HEK293 (cell line): ENCODE results near the gene NEURL1.
A peak's percentile ranks its signal among the peaks of the same experiment; 100 is the strongest.

ENCODE experiments used
- CTCF ChIA-PET: fragments of 350-600 bp; formaldehyde crosslinking; extraction: SDS; loops from one replicate; lab custom pipeline; 2021; ENCODE audit warnings: antibody characterized with exemption; lab: Yijun Ruan, JAX
- POLR2A ChIA-PET: fragments of 300-600 bp; formaldehyde crosslinking; extraction: SDS; loops from one replicate; lab custom pipeline; 2020; ENCODE audit warnings: antibody characterized with exemption, inconsistent platforms; lab: Yijun Ruan, JAX
- H3K27ac ChIP-seq: fragments of 200-500 bp; sonication (Bioruptor generic); 2 replicates; pipeline ENCODE4 v1.5.1; 2014; ENCODE audit warnings: low read depth, low read length, control low read depth, inconsistent platforms; ENCODE audit errors: extremely low read depth
- H3K36me3 ChIP-seq, 2 experiments: fragments of 200-500 bp in 1 of 2; sonication (Bioruptor generic) in 1 of 2; 1 replicate in 1 of 2; 2 replicates in 1 of 2; pipeline ENCODE4 v1.5.1; 2014 to 2017; ENCODE audit warnings: inconsistent platforms in 2 of 2, low read length in 2 of 2; ENCODE audit not compliant: control insufficient read depth in 2 of 2, insufficient read depth in 1 of 2
- H3K4me1 ChIP-seq: fragments of 200-500 bp; sonication (Bioruptor generic); 2 replicates; pipeline ENCODE4 v1.5.1; 2014; ENCODE audit warnings: mild to moderate bottlenecking, low read length, inconsistent platforms; ENCODE audit not compliant: control insufficient read depth, insufficient read depth
- H3K4me3 ChIP-seq: 2 replicates; pipeline ENCODE4 v1.5.1; 2011; ENCODE audit warnings: low read depth, mild to moderate bottlenecking, control low read depth, low read length, moderate library complexity
- H3K9me3 ChIP-seq: fragments of 200-500 bp; sonication (Bioruptor generic); 2 replicates; pipeline ENCODE4 v1.5.1; 2014; ENCODE audit warnings: low read depth, low read length, inconsistent platforms; ENCODE audit not compliant: control insufficient read depth, insufficient read depth
- GLI2 ChIP-seq: fragments of 450-650 bp; formaldehyde crosslinking; IDR thresholded peaks from 2 replicates; pipeline ENCODE4; 2017; ENCODE audit warnings: missing biosample characterization, missing genetic modification characterization, low read depth, borderline replicate concordance
- GLIS1 ChIP-seq: fragments of 450-650 bp; formaldehyde crosslinking; IDR thresholded peaks from 2 replicates; pipeline ENCODE4 v1.5.1; 2016; ENCODE audit warnings: missing biosample characterization, missing genetic modification characterization
- GLIS2 ChIP-seq: fragments of 450-650 bp; formaldehyde crosslinking; IDR thresholded peaks from 2 replicates; pipeline ENCODE4 v1.5.1; 2016; ENCODE audit warnings: missing biosample characterization, missing genetic modification characterization
- KLF9 ChIP-seq: fragments of 450-650 bp; formaldehyde crosslinking; IDR thresholded peaks from 2 replicates; pipeline ENCODE4 v1.5.1; 2016; ENCODE audit warnings: missing biosample characterization, missing genetic modification characterization, low read depth
- OVOL3 ChIP-seq: fragments of 450-650 bp; formaldehyde crosslinking; IDR thresholded peaks from 2 replicates; pipeline ENCODE4 v1.5.1; 2016; ENCODE audit warnings: missing biosample characterization, missing genetic modification characterization
- PRDM1 ChIP-seq: fragments of 450-650 bp; formaldehyde crosslinking; IDR thresholded peaks from 2 replicates; pipeline ENCODE4; 2016; ENCODE audit warnings: missing biosample characterization, missing genetic modification characterization
- ZBTB17 ChIP-seq: fragments of 450-650 bp; formaldehyde crosslinking; IDR thresholded peaks from 2 replicates; pipeline ENCODE4 v1.5.1; 2016; ENCODE audit warnings: missing biosample characterization, missing genetic modification characterization
- ZBTB8A ChIP-seq: fragments of 450-650 bp; formaldehyde crosslinking; IDR thresholded peaks from 2 replicates; pipeline ENCODE4 v1.5.1; 2016; ENCODE audit warnings: missing biosample characterization, missing genetic modification characterization
- ZIC2 ChIP-seq: fragments of 450-650 bp; formaldehyde crosslinking; IDR thresholded peaks from 2 replicates; pipeline ENCODE4 v1.5.1; 2016; ENCODE audit warnings: missing biosample characterization, missing genetic modification characterization
- ZNF146 ChIP-seq: fragments of 450-650 bp; formaldehyde crosslinking; IDR thresholded peaks from 2 replicates; pipeline ENCODE4 v1.5.1; 2016; ENCODE audit warnings: missing biosample characterization, missing genetic modification characterization
- ZNF341 ChIP-seq: fragments of 450-650 bp; formaldehyde crosslinking; IDR thresholded peaks from 2 replicates; pipeline ENCODE4; 2016; ENCODE audit warnings: low read depth, missing biosample characterization, missing genetic modification characterization
- ZNF423 ChIP-seq: fragments of 450-650 bp; formaldehyde crosslinking; IDR thresholded peaks from 2 replicates; pipeline ENCODE4 v1.5.1; 2016; ENCODE audit warnings: missing biosample characterization, missing genetic modification characterization
- ZNF510 ChIP-seq: fragments of 450-650 bp; formaldehyde crosslinking; IDR thresholded peaks from 2 replicates; pipeline ENCODE4 v1.5.1; 2018; ENCODE audit warnings: mild to moderate bottlenecking, missing genetic modification characterization, missing biosample characterization; ENCODE audit not compliant: insufficient replicate concordance
- ZNF654 ChIP-seq: fragments of 450-650 bp; formaldehyde crosslinking; IDR thresholded peaks from 2 replicates; pipeline ENCODE4 v1.5.1; 2016; ENCODE audit warnings: low read depth, missing biosample characterization, missing genetic modification characterization
- TF ChIP-seq, protein P1 (sequence below): fragments of 450-650 bp; formaldehyde crosslinking; IDR thresholded peaks from 2 replicates; pipeline ENCODE4 v1.5.1; 2016; ENCODE audit warnings: missing biosample characterization, missing genetic modification characterization
- TF ChIP-seq, protein P2 (sequence below): fragments of 450-650 bp; formaldehyde crosslinking; IDR thresholded peaks from 2 replicates; pipeline ENCODE4 v1.5.1; 2016; ENCODE audit warnings: missing biosample characterization, missing genetic modification characterization
- TF ChIP-seq, protein P3 (sequence below): fragments of 450-650 bp; formaldehyde crosslinking; IDR thresholded peaks from 2 replicates; pipeline ENCODE4 v1.5.1; 2016; ENCODE audit warnings: missing biosample characterization, missing genetic modification characterization

Gene NEURL1

DNA sequence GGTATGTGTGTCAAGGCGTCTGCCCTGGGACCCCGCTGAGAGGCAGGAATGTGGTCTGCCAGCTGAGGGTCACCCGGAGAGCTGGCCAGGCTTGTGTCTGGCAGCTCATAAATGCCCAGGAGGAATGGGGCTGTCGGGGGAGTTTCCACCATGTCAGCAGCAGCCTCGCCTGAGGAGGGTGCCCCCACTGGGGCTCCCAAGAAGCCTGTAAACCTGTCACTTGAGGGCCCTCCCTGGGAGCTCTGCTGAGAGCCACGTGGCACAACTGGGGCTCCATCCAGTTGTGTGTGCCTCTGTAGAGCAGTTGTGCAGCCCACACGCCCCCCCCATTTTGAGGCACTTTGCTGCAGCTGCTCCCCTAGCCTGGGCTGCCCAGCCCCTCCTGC, 70.6 kb downstream of the NEURL1 start (continued):
- TF ChIP-seq, protein P1, sequence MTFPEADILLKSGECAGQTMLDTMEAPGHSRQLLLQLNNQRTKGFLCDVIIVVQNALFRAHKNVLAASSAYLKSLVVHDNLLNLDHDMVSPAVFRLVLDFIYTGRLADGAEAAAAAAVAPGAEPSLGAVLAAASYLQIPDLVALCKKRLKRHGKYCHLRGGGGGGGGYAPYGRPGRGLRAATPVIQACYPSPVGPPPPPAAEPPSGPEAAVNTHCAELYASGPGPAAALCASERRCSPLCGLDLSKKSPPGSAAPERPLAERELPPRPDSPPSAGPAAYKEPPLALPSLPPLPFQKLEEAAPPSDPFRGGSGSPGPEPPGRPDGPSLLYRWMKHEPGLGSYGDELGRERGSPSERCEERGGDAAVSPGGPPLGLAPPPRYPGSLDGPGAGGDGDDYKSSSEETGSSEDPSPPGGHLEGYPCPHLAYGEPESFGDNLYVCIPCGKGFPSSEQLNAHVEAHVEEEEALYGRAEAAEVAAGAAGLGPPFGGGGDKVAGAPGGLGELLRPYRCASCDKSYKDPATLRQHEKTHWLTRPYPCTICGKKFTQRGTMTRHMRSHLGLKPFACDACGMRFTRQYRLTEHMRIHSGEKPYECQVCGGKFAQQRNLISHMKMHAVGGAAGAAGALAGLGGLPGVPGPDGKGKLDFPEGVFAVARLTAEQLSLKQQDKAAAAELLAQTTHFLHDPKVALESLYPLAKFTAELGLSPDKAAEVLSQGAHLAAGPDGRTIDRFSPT (tag by site-specific recombination), result no peak
- TF ChIP-seq OVOL3 (tag by site-specific recombination) (no peak), PRDM1 (tag by site-specific recombination) (no peak), KLF9 (tag by site-specific recombination) (no peak), ZNF423 (tag by site-specific recombination) (0 out of 2 replicates have a peak, but pooled peaks have one; percentile 47), ZBTB17 (no peak), ZNF510 (tag by site-specific recombination) (no peak), ZNF146 (tag by site-specific recombination) (no peak), GLIS2 (peak; percentile 54; the same call in 1 of the 2 replicates), GLI2 (tag by site-specific recombination) (no peak), ZNF341 (tag by site-specific recombination) (no peak), ZIC2 (tag by site-specific recombination) (peak; percentile 97)
- TF ChIP-seq, protein P2, sequence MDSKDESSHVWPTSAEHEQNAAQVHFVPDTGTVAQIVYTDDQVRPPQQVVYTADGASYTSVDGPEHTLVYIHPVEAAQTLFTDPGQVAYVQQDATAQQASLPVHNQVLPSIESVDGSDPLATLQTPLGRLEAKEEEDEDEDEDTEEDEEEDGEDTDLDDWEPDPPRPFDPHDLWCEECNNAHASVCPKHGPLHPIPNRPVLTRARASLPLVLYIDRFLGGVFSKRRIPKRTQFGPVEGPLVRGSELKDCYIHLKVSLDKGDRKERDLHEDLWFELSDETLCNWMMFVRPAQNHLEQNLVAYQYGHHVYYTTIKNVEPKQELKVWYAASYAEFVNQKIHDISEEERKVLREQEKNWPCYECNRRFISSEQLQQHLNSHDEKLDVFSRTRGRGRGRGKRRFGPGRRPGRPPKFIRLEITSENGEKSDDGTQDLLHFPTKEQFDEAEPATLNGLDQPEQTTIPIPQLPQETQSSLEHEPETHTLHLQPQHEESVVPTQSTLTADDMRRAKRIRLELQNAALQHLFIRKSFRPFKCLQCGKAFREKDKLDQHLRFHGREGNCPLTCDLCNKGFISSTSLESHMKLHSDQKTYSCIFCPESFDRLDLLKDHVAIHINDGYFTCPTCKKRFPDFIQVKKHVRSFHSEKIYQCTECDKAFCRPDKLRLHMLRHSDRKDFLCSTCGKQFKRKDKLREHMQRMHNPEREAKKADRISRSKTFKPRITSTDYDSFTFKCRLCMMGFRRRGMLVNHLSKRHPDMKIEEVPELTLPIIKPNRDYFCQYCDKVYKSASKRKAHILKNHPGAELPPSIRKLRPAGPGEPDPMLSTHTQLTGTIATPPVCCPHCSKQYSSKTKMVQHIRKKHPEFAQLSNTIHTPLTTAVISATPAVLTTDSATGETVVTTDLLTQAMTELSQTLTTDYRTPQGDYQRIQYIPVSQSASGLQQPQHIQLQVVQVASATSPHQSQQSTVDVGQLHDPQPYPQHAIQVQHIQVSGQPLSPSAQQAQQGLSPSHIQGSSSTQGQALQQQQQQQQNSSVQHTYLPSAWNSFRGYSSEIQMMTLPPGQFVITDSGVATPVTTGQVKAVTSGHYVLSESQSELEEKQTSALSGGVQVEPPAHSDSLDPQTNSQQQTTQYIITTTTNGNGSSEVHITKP (tag by site-specific recombination), result no peak

DNA sequence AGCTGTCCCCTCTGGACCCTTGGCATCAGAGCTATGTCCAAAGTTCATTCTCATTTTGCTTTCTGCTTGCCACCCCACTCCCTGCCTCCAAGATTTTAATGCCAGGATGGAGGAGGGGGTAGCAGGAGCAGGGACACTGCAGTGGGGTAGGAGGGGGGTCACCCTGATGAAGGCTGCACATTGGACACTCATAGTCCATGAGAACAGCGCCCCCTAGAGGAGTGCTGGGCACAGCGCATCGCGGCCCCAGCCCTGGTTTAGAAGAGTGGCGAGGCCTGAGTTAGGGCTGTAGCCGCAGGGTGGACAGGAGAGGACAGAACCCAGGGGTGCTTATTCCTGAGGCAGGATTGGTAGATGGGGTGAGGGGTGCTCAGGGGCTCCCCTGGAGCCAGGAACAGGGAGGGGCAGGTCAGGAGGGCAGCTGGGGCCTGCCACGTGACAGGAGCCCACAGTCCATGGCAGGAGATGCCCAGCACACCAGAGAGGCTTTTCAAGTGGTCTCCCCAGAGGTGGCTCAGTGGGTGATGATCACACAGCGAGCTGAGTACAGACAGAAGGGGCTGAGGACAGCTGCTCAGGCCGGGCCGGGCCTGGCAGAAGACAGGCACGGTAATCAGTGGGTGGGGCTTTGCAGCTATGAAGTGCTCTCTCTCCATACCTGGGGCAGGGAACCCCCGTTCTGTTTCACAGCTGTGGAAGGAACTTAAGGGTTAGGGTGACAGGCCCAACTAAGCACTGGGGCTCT, 71.4 kb downstream of the NEURL1 start:
- TF ChIP-seq ZNF654, result peak; percentile 46
- TF ChIP-seq GLIS1 (tag by site-specific recombination), result peak; percentile 24; the same call in 1 of the 2 replicates
- no peak for TF ChIP-seq ZBTB8A (tag by site-specific recombination)
- TF ChIP-seq, protein P3, sequence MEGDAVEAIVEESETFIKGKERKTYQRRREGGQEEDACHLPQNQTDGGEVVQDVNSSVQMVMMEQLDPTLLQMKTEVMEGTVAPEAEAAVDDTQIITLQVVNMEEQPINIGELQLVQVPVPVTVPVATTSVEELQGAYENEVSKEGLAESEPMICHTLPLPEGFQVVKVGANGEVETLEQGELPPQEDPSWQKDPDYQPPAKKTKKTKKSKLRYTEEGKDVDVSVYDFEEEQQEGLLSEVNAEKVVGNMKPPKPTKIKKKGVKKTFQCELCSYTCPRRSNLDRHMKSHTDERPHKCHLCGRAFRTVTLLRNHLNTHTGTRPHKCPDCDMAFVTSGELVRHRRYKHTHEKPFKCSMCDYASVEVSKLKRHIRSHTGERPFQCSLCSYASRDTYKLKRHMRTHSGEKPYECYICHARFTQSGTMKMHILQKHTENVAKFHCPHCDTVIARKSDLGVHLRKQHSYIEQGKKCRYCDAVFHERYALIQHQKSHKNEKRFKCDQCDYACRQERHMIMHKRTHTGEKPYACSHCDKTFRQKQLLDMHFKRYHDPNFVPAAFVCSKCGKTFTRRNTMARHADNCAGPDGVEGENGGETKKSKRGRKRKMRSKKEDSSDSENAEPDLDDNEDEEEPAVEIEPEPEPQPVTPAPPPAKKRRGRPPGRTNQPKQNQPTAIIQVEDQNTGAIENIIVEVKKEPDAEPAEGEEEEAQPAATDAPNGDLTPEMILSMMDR, result peak; percentile 80
- TF ChIP-seq ZIC2 (tag by site-specific recombination), result peak; percentile 29; the same call in 1 of the 2 replicates
- POLR2A ChIA-PET, result no interaction called here
- Histone ChIP-seq H3K4me3 (no peak overlapping the region), H3K9me3 (no peaks in the 10 kb centered on the region), H3K27ac (no peak overlapping the region), H3K4me1 (no peaks in the 10 kb centered on the region), H3K36me3 (no peaks in the 10 kb centered on the region)
- CTCF ChIA-PET, result interaction anchor here (0.6 to 3.6 kb wide), 44 partner anchors 8 to 730 kb away, joined by 3 to 41 read pairs (median 4); partner anchors contain the start of genes ATP5MK, CALHM3, NEURL1 and PDCD11
